K562 (cell line): ENCODE results near the gene SPRR1A. TPM values are rescaled to one million over a fixed set of nuclear protein-coding genes. Genes with fewer than 3 reads are reported as not detected.

Experiments
- ATAC-seq: fragments of 200-7000 bp; cut with Tn5 transposase; 3 replicates; pipeline ENCODE4 v1.9.1; 2020; ENCODE audit warnings: moderate library complexity
- BruUV-seq: library from RNA; stranded (reverse); fragments of 400-500 nt; replicated peaks from 2 replicates; lab custom pipeline; 2021; lab: Mats Ljungman, UMichigan
- CTCF ChIA-PET: fragments of 300-600 bp; formaldehyde crosslinking; extraction: SDS; loops from one replicate; lab custom pipeline; 2021; ENCODE audit warnings: low intra/inter-chr PET ratio; lab: Yijun Ruan, JAX
- POLR2A ChIA-PET: fragments of 300-600, 350-650 bp; sonication (Branson Sonifier 250); formaldehyde crosslinking; extraction: SDS; loops from one replicate; lab custom pipeline; 2021; ENCODE audit warnings: antibody characterized with exemption, inconsistent platforms; lab: Yijun Ruan, JAX
- DNase-seq, 4 experiments: peaks; one replicate each; pipeline versions ENCODE4 v3.0.0 to v3.0.0-alpha.2; 2011 to 2018; ENCODE audit warnings: low spot score in 3 of 4, mixed read lengths in 3 of 4; ENCODE audit errors: extremely low read depth in 1 of 4
- FAIRE-seq: peaks from 2 replicates; lab custom pipeline; 2011; peaks lifted over from hg19 to GRCh38; lab: Jason Lieb, UNC
- H2AFZ ChIP-seq: 2 replicates; pipeline ENCODE4 v1.6.0; 2011; ENCODE audit warnings: low read depth, low read length, control low read depth, inconsistent platforms
- H3K27ac ChIP-seq: fragments of 200-600 bp; 3 replicates; pipeline ENCODE4 v1.8.0; 2011; ENCODE audit warnings: low read depth, mild to moderate bottlenecking, control low read depth, inconsistent platforms, low read length, moderate library complexity, mixed read lengths; ENCODE audit errors: extremely low read depth
- H3K27me3 ChIP-seq, 2 experiments: fragments of 300-600 bp in 1 of 2; 2 replicates in 1 of 2; 3 replicates in 1 of 2; pipeline versions ENCODE4 v1.6.0 to v1.8.0; 2011; ENCODE audit warnings: inconsistent platforms in 2 of 2, low read length in 2 of 2, mild to moderate bottlenecking in 1 of 2, mixed read lengths in 1 of 2, moderate library complexity in 1 of 2; ENCODE audit not compliant: control insufficient read depth in 2 of 2, insufficient read depth in 2 of 2
- H3K36me3 ChIP-seq: fragments of 300-600 bp; 3 replicates; pipeline ENCODE4 v1.8.0; 2011; ENCODE audit warnings: mild to moderate bottlenecking, low read length, inconsistent platforms; ENCODE audit not compliant: control insufficient read depth, insufficient read depth
- H3K4me1 ChIP-seq, 2 experiments: fragments of 200-600 bp in 1 of 2; replicated peaks in 1 of 2; 2 replicates in 1 of 2; 3 replicates in 1 of 2; pipeline versions ENCODE4 v1.5.1 to v1.8.0; 2011; ENCODE audit warnings: inconsistent platforms in 2 of 2, low read length in 2 of 2, mild to moderate bottlenecking in 1 of 2, mixed read lengths in 1 of 2, moderate library complexity in 1 of 2; ENCODE audit not compliant: control insufficient read depth in 2 of 2, insufficient read depth in 2 of 2
- H3K4me2 ChIP-seq: 2 replicates; pipeline ENCODE4 v1.6.1; 2011; ENCODE audit warnings: low read length, control low read depth, inconsistent platforms, mixed read lengths; ENCODE audit not compliant: insufficient read depth
- H3K4me3 ChIP-seq: fragments of 200-600 bp; sonication (generic), shearing (Covaris generic); 2 replicates; pipeline ENCODE4 v1.5.1; 2016; ENCODE audit warnings: control low read depth, inconsistent platforms
- H3K79me2 ChIP-seq: fragments of 200-600 bp; 3 replicates; pipeline ENCODE4 v1.8.0; 2011; ENCODE audit warnings: low read length, inconsistent platforms; ENCODE audit not compliant: control insufficient read depth, insufficient read depth
- H3K9ac ChIP-seq, 2 experiments: 2 replicates each; pipeline versions ENCODE4 v1.6.0 to v1.6.1; 2011; ENCODE audit warnings: low read depth in 2 of 2, low read length in 2 of 2, control low read depth in 1 of 2, inconsistent platforms in 1 of 2, mild to moderate bottlenecking in 1 of 2, mixed read lengths in 1 of 2; ENCODE audit not compliant: insufficient read depth in 1 of 2
- H3K9me1 ChIP-seq: one replicate; pipeline ENCODE4 v1.6.0; 2011; ENCODE audit warnings: inconsistent platforms, mild to moderate bottlenecking, low read length, moderate library complexity; ENCODE audit not compliant: control insufficient read depth, insufficient read depth
- H3K9me3 ChIP-seq: replicated peaks from 2 replicates; pipeline ENCODE4 v1.5.1; 2011; ENCODE audit warnings: low read depth, low read length, inconsistent platforms; ENCODE audit not compliant: control insufficient read depth, insufficient read depth
- H4K20me1 ChIP-seq: replicated peaks from 2 replicates; pipeline ENCODE4 v1.6.1; 2011; ENCODE audit warnings: low read length, inconsistent platforms, mixed read lengths; ENCODE audit not compliant: control insufficient read depth, insufficient read depth
- BHLHE40 ChIP-seq: IDR thresholded peaks from 2 replicates; pipeline ENCODE4 v1.6.1; 2011; ENCODE audit warnings: low read length, improper control_type of control experiment
- CBX8 ChIP-seq: fragments of 200-600 bp; sonication (generic); IDR thresholded peaks from 2 replicates; pipeline ENCODE4 v1.6.1; 2012; ENCODE audit warnings: borderline replicate concordance, mixed run types, low read depth, mild to moderate bottlenecking, moderate library complexity, mixed read lengths, low read length, control low read depth, inconsistent platforms; ENCODE audit not compliant: poor library complexity, severe bottlenecking; ENCODE audit errors: extremely low read depth
- CTCF ChIP-seq, 3 experiments: IDR thresholded peaks in 2 of 3; conservative IDR thresholded peaks in 1 of 3; 2 replicates each; pipeline ENCODE4 v1.5.1; 2011 to 2012; ENCODE audit warnings: low read length in 3 of 3, mild to moderate bottlenecking in 3 of 3, control low read depth in 2 of 3, improper control_type of control experiment in 1 of 3, inconsistent platforms in 1 of 3, low read depth in 1 of 3, mixed read lengths in 1 of 3, moderate library complexity in 1 of 3; ENCODE audit not compliant: insufficient read depth in 2 of 3
- ELK3 ChIP-seq: fragments of 450-650 bp; formaldehyde crosslinking; IDR thresholded peaks from 2 replicates; pipeline ENCODE4 v1.4.0; 2020; ENCODE audit warnings: mild to moderate bottlenecking
- GMEB1 ChIP-seq: fragments of 250-450 bp; sonication (Bioruptor Pico); IDR thresholded peaks from 2 replicates; pipeline ENCODE4 v1.4.0; 2020; ENCODE audit warnings: mild to moderate bottlenecking
- JUNB ChIP-seq: fragments of 450-650 bp; formaldehyde crosslinking; conservative IDR thresholded peaks from 2 replicates; pipeline ENCODE4 v1.4.0; 2020; ENCODE audit warnings: mild to moderate bottlenecking
- NCOA4 ChIP-seq: fragments of 450-650 bp; IDR thresholded peaks from 2 replicates; pipeline ENCODE4 v1.6.1; 2018; ENCODE audit warnings: mild to moderate bottlenecking; ENCODE audit not compliant: partially characterized antibody
- RAD21 ChIP-seq, 2 experiments: fragments of 250-450 bp in 1 of 2; fragments of 450-650 bp in 1 of 2; sonication (Bioruptor Pico) in 1 of 2; formaldehyde crosslinking in 1 of 2; IDR thresholded peaks in 1 of 2; conservative IDR thresholded peaks in 1 of 2; 2 replicates each; pipeline versions ENCODE4 v1.4.0 to v1.8.0; 2020 to 2022; ENCODE audit warnings: mild to moderate bottlenecking in 2 of 2, moderate library complexity in 1 of 2
- SMARCA5 ChIP-seq: fragments of 450-650 bp; IDR thresholded peaks from 2 replicates; pipeline ENCODE4 v1.6.1; 2016
- TCF7 ChIP-seq: sonication (generic); IDR thresholded peaks from 2 replicates; pipeline ENCODE4 v1.6.1; 2016; ENCODE audit warnings: antibody characterized with exemption, borderline replicate concordance
- ZNF165 ChIP-seq: fragments of 250-450 bp; sonication (Bioruptor Pico); IDR thresholded peaks from 2 replicates; pipeline ENCODE4 v1.4.0; 2020; ENCODE audit warnings: borderline replicate concordance
- WGBS: fragments of 100-300 bp; shearing (Covaris generic); methylation state at CpG from one replicate; pipeline ENCODE4 v1.1.6; 2016; ENCODE audit warnings: low coverage, mixed read lengths; ENCODE audit not compliant: insufficient coverage; ENCODE audit errors: missing lambda C conversion rate; 5-methylcytosine and 5-hydroxymethylcytosine counted together
- in situ Hi-C: fragments of 300-500 bp; cut with MboI; formaldehyde crosslinking; loops from 4 replicates; pipeline ENCODE4 v1.15.0; 2018; ENCODE audit warnings: inconsistent platforms, mixed read lengths
- intact Hi-C: fragments of 100-400 bp; cut with micrococcal nuclease; formaldehyde crosslinking; loops from 2 replicates; pipeline ENCODE4 v1.14.2; 2022
- polyA plus RNA-seq, 8 experiments: library from polyadenylated mRNA; depleted of rRNA in 4 of 8; stranded (reverse) in 5 of 8; unstranded in 3 of 8; fragments of >200 nt; fragmentation: Nextera tagmentation in 2 of 8; fragmentation: Illumina TruSeq in 1 of 8; extraction: Ambion mirVana in 2 of 8; extraction: Trizol in 1 of 8; gene quantifications; 2 replicates each; pipeline versions ENCODE4 v1.2.1 to v1.2.3, GENCODE V29; 2011 to 2014; ENCODE audit warnings: inconsistent platforms in 1 of 8, missing spikeins in 1 of 8
- total RNA-seq, 7 experiments: library from RNA; depleted of rRNA in 6 of 7; stranded (reverse); fragments of >200 nt in 6 of 7; fragmentation: Illumina TruSeq in 2 of 7; extraction: Trizol in 2 of 7; gene quantifications; 2 replicates each; pipeline versions ENCODE4 v1.2.1 to v1.2.3, GENCODE V29; 2011 to 2021; ENCODE audit warnings: low replicate concordance in 1 of 7
- TF ChIP-seq, protein P1 (sequence below), 2 experiments: fragments of 450-650 bp in 1 of 2; sonication (generic) in 1 of 2; formaldehyde crosslinking in 1 of 2; IDR thresholded peaks in 1 of 2; conservative IDR thresholded peaks in 1 of 2; 2 replicates each; pipeline versions ENCODE4 v1.6.1 to v1.8.1; 2016 to 2023; ENCODE audit warnings: mild to moderate bottlenecking in 2 of 2, moderate library complexity in 2 of 2, inconsistent platforms in 1 of 2, missing genetic modification reagents in 1 of 2
- TF ChIP-seq, protein P2 (sequence below): fragments of 450-650 bp; formaldehyde crosslinking; IDR thresholded peaks from 2 replicates; pipeline ENCODE4 v1.4.0; 2020; ENCODE audit warnings: mild to moderate bottlenecking, moderate library complexity

The SPRR1A gene
- total and polyA plus RNA-seq, 9 of the 15 experiments (the other 6 are each of a cell fraction or from before 2014, with no cell fraction given): not detected

- 7% methylated on average over 3 of the region's 3 CpGs for WGBS
- H3K4me2 ChIP-seq: no peak overlapping the region
- H4K20me1 ChIP-seq: no peaks in the 10 kb centered on the region
- in situ Hi-C loops: no loop called here
- H3K4me1 ChIP-seq: no peaks in the 10 kb centered on the region
- H3K4me3 ChIP-seq: no peak overlapping the region
- H3K36me3 ChIP-seq: no peaks in the 10 kb centered on the region
- POLR2A ChIA-PET: no interaction called here
- H3K27me3 ChIP-seq: no peaks in the 10 kb centered on the region
- FAIRE-seq (no peak), DNase-seq (peak in 2 of 4 experiments; percentile 7 to 36), ATAC-seq (peak; percentile 80)
- CTCF ChIA-PET: interaction anchor here (0.6 kb wide), 1 partner anchor 148 kb away, joined by 3 read pairs; no protein-coding TSS in a partner anchor
- H3K9ac ChIP-seq: no peak overlapping the region
- H2AFZ ChIP-seq: no peak overlapping the region
- no peaks in the 10 kb centered on the region for H3K9me1 ChIP-seq
- BruUV-seq: no TSS peak
- H3K27ac ChIP-seq: no peak overlapping the region
- intact Hi-C loops: loop anchor here (2.0 kb wide), 2 partner anchors 72 to 162 kb away; no protein-coding TSS in a partner anchor
- H3K9me3 ChIP-seq: no peaks in the 10 kb centered on the region
- H3K79me2 ChIP-seq: no peaks in the 10 kb centered on the region
- TF ChIP-seq SMARCA5 (no peak), JUNB (0 out of 2 replicates have a peak, but pooled peaks have one; percentile 31), ELK3 (no peak), RAD21 (CRISPR knock-in tag; conservative IDR thresholded peaks at IDR 0.05 in 1 of 2, IDR thresholded peaks at IDR 0.05 in 1 of 2) (peak; percentile 48 to 62; a peak in 3 of 4 replicates), TCF7 (no peak), NCOA4 (no peak), BHLHE40 (no peak), ZNF165 (CRISPR knock-in tag) (no peak), CTCF (IDR thresholded peaks at IDR 0.05 in 2 of 3, conservative IDR thresholded peaks at IDR 0.05 in 1 of 3; ENCODE audit: insufficient read depth in 2 of 3, low read depth in 1 of 3, low read length in 3 of 3) (peak; percentile 16 to 48 (median 34); a peak in 2 of 6 replicates), CBX8 (no peak), GMEB1 (no peak)
- TF ChIP-seq, protein P1, sequence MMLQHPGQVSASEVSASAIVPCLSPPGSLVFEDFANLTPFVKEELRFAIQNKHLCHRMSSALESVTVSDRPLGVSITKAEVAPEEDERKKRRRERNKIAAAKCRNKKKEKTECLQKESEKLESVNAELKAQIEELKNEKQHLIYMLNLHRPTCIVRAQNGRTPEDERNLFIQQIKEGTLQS (IDR thresholded peaks at IDR 0.05): peak; percentile 73
- TF ChIP-seq, protein P1 (CRISPR knock-in tag; conservative IDR thresholded peaks at IDR 0.05): no peak
- TF ChIP-seq, protein P2, sequence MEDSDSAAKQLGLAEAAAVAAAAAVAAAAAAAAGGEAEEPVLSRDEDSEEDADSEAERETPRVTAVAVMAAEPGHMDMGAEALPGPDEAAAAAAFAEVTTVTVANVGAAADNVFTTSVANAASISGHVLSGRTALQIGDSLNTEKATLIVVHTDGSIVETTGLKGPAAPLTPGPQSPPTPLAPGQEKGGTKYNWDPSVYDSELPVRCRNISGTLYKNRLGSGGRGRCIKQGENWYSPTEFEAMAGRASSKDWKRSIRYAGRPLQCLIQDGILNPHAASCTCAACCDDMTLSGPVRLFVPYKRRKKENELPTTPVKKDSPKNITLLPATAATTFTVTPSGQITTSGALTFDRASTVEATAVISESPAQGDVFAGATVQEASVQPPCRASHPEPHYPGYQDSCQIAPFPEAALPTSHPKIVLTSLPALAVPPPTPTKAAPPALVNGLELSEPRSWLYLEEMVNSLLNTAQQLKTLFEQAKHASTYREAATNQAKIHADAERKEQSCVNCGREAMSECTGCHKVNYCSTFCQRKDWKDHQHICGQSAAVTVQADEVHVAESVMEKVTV (CRISPR knock-in tag): peak; percentile 39; the same call in 1 of the 2 replicates
These were observed 48.9 kb downstream of the SPRR1A start for GRCh38 chr1:153032677-153033308.
